Measurements from ENCODE around the gene HRH1. TPM values are rescaled to one million over a fixed set of nuclear protein-coding genes. Genes with fewer than 3 reads are reported as not detected.

The HRH1 gene
- total and polyA plus RNA-seq, 12 donors: 0.24 to 6.5 (median 2.2) TPM

GRCh38 chr3:11168881-11169805, 14.8 kb downstream of the HRH1 start:
- intact Hi-C loops (cut with DNase I): no loop called here
- H3K4me1 ChIP-seq (replicated peaks in 1 of 2): no peaks in the 10 kb centered on the region
- no peaks in the 10 kb centered on the region for H3K36me3 ChIP-seq (replicated peaks in 1 of 2)
- TF ChIP-seq CTCF (IDR thresholded peaks at IDR 0.05) (no peak), POLR2A (IDR thresholded peaks at IDR 0.05) (no peak)
- WGBS, 4 donors: 68 to 83% (median 78%) methylated on average over 9 to 13 of the region's 13 CpGs
- no peaks in the 10 kb centered on the region for H3K9me3 ChIP-seq (replicated peaks in 1 of 3)
- no peaks in the 10 kb centered on the region for H3K27me3 ChIP-seq
- H3K4me3 ChIP-seq: no peak overlapping the region
- H3K27ac ChIP-seq: no peak overlapping the region
- DNase-seq: no peak

GRCh38 chr3:11170052-11170770, 15.9 kb downstream of the HRH1 start:
- WGBS, 4 donors: 74 to 84% (median 79%) methylated on average over 21 of the region's 21 CpGs
- H3K9me3 ChIP-seq (replicated peaks in 1 of 3): no peaks in the 10 kb centered on the region
- no peak overlapping the region for H3K4me3 ChIP-seq
- intact Hi-C loops (cut with DNase I): no loop called here
- no peak overlapping the region for H3K27ac ChIP-seq
- H3K27me3 ChIP-seq: no peaks in the 10 kb centered on the region
- DNase-seq: no peak
- H3K36me3 ChIP-seq (replicated peaks in 1 of 2): no peaks in the 10 kb centered on the region
- no peaks in the 10 kb centered on the region for H3K4me1 ChIP-seq (replicated peaks in 1 of 2)
- no peak for TF ChIP-seq POLR2A (IDR thresholded peaks at IDR 0.05)
- no peak for TF ChIP-seq CTCF (IDR thresholded peaks at IDR 0.05)

- TF ChIP-seq CTCF (IDR thresholded peaks at IDR 0.05) (no peak), POLR2A (IDR thresholded peaks at IDR 0.05) (no peak)
- Histone ChIP-seq H3K36me3 (replicated peaks in 1 of 2) (no peaks in the 10 kb centered on the region), H3K9me3 (replicated peaks in 1 of 3) (no peaks in the 10 kb centered on the region), H3K4me1 (replicated peaks in 1 of 2) (no peaks in the 10 kb centered on the region), H3K27ac (no peak overlapping the region), H3K4me3 (no peak overlapping the region), H3K27me3 (no peaks in the 10 kb centered on the region)
- DNase-seq: no peak
- intact Hi-C loops (cut with DNase I): no loop called here
- 58 to 73% (median 67%) methylated on average over 4 of the region's 4 CpGs for WGBS, 4 donors
These were observed 17.9 kb downstream of the HRH1 start for GRCh38 chr3:11172096-11172690.

GRCh38 chr3:11173828-11174465, 19.7 kb downstream of the HRH1 start:
- Histone ChIP-seq H3K9me3 (replicated peaks in 1 of 3) (no peaks in the 10 kb centered on the region), H3K4me1 (replicated peaks in 1 of 2) (no peaks in the 10 kb centered on the region), H3K36me3 (replicated peaks in 1 of 2) (no peaks in the 10 kb centered on the region), H3K4me3 (no peak overlapping the region), H3K27me3 (no peaks in the 10 kb centered on the region), H3K27ac (no peak overlapping the region)
- no peak for TF ChIP-seq CTCF (IDR thresholded peaks at IDR 0.05)
- no peak for TF ChIP-seq POLR2A (IDR thresholded peaks at IDR 0.05)
- WGBS, 4 donors: 92 to 98% (median 94%) methylated on average over 3 to 4 of the region's 4 CpGs
- no peak for DNase-seq
- intact Hi-C loops (cut with DNase I): no loop called here

Measured in adrenal gland (tissue), 12 donors.